CD4-positive, alpha-beta memory T cell (primary cell): ENCODE data around the gene ECE2. TPM values are rescaled to one million over a fixed set of nuclear protein-coding genes. Genes with fewer than 3 reads are reported as not detected.

Source experiments
- CTCF ChIA-PET: fragments of 350-600 bp; sonication (Branson Sonifier 250); formaldehyde crosslinking; loops from one replicate; lab custom pipeline; 2021; ENCODE audit warnings: inconsistent platforms; ENCODE audit not compliant: partially characterized antibody; lab: Charles Lee
- POLR2A ChIA-PET: fragments of 350-600 bp; sonication (Branson Sonifier 250); formaldehyde crosslinking; loops from one replicate; lab custom pipeline; 2021; ENCODE audit not compliant: partially characterized antibody; lab: Charles Lee
- DNase-seq, 5 donors: peaks; one replicate each; pipeline versions ENCODE4 v3.0.0 to v3.0.0-alpha.2; 2020 to 2022; ENCODE audit warnings: mixed read lengths in 1 of 5
- H3K27ac ChIP-seq: one replicate; pipeline ENCODE4 v1.7.0; 2013; ENCODE audit warnings: low read depth, low read length
- H3K27me3 ChIP-seq: 2 replicates; pipeline ENCODE4 v1.7.0; 2013; ENCODE audit warnings: mild to moderate bottlenecking, low read length, moderate library complexity; ENCODE audit not compliant: insufficient read depth
- H3K36me3 ChIP-seq: 2 replicates; pipeline ENCODE4 v1.7.0; 2013; ENCODE audit warnings: mild to moderate bottlenecking, low read length, moderate library complexity; ENCODE audit not compliant: insufficient read depth
- H3K4me1 ChIP-seq: 2 replicates; pipeline ENCODE4 v1.7.0; 2013; ENCODE audit warnings: mild to moderate bottlenecking, low read length, moderate library complexity; ENCODE audit not compliant: insufficient read depth
- H3K4me3 ChIP-seq, 2 donors: one replicate each; pipeline ENCODE4 v1.7.0; 2013; ENCODE audit warnings: low read length in 2 of 2, mild to moderate bottlenecking in 1 of 2
- H3K9me3 ChIP-seq, 2 donors: one replicate each; pipeline ENCODE4 v1.7.0; 2013; ENCODE audit warnings: low read length in 2 of 2, control low read depth in 1 of 2; ENCODE audit not compliant: control insufficient read depth in 1 of 2
- H3K27ac Mint-ChIP-seq, 7 donors: one replicate each; pipeline ENCODE4 v1.8.0; 2020 to 2021; ENCODE audit warnings: mixed read lengths in 7 of 7, mild to moderate bottlenecking in 6 of 7, inconsistent platforms in 3 of 7, moderate library complexity in 3 of 7
- H3K27me3 Mint-ChIP-seq, 2 donors: one replicate each; pipeline ENCODE4 v1.8.0; 2020 to 2021; ENCODE audit warnings: mixed read lengths in 2 of 2
- H3K36me3 Mint-ChIP-seq, 2 donors: one replicate each; pipeline ENCODE4 v1.8.0; 2020 to 2021; ENCODE audit warnings: mixed read lengths in 2 of 2, inconsistent platforms in 1 of 2, mild to moderate bottlenecking in 1 of 2
- H3K4me1 Mint-ChIP-seq, 4 donors: one replicate each; pipeline ENCODE4 v1.8.0; 2020 to 2021; ENCODE audit warnings: mixed read lengths in 4 of 4, mild to moderate bottlenecking in 1 of 4
- H3K4me3 Mint-ChIP-seq, 8 donors: one replicate each; pipeline ENCODE4 v1.8.0; 2020 to 2021; ENCODE audit warnings: mixed read lengths in 8 of 8, mild to moderate bottlenecking in 7 of 8, moderate library complexity in 6 of 8, inconsistent platforms in 3 of 8
- H3K9me3 Mint-ChIP-seq, 8 donors: one replicate each; pipeline ENCODE4 v1.8.0; 2020 to 2021; ENCODE audit warnings: mixed read lengths in 8 of 8, mild to moderate bottlenecking in 5 of 8, inconsistent platforms in 3 of 8, moderate library complexity in 1 of 8
- intact Hi-C: fragments of 100-400 bp; cut with micrococcal nuclease; formaldehyde crosslinking; loops from one replicate; pipeline ENCODE4 v1.15.1; 2023
- polyA plus RNA-seq, 2 donors: library from polyadenylated mRNA; unstranded; fragments of 300-500 nt; fragmentation: Illumina TruSeq; gene quantifications; one replicate each; pipeline ENCODE4 v1.2.3, GENCODE V29; 2021
- total RNA-seq, 2 experiments: library from RNA; stranded (reverse); gene quantifications; one replicate each; pipeline ENCODE4 v1.2.3, GENCODE V29; 2021

The ECE2 gene
- total and polyA plus RNA-seq, 4 experiments from 2014 or later = not detected

DNA sequence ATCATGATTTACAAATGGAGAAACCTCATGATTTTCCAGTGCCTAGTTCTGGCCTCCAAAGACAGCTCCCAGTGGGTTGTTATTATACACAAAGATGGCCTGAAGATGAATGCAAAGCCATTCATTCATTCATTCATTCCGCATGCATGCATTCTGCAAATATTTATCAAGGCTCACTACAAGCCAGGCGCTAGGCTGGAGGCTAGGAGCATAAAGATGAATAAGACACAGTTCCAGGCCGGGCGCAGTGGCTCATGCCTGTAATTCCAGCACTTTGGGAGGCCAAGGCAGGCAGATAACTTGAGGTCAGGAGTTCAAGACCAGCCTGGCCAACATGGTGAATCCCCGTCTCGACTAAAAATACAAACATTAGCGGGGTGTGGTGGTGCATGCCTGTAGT lies 20.8 kb downstream of the ECE2 start:
- H3K9me3 ChIP-seq = no peaks in the 10 kb centered on the region
- Mint-ChIP-seq H3K27me3 (no peaks in the 10 kb centered on the region), H3K4me3 (peak overlapping the region in 4 of 8 donors; percentile 17 to 57 (median 50)), H3K36me3 (peaks cover 9 to 14% of the 10 kb centered on the region in 2 donors), H3K9me3 (peaks cover 0 to 1% (median 0%) of the 10 kb centered on the region in 8 donors), H3K4me1 (peaks cover 12 to 32% (median 20%) of the 10 kb centered on the region in 4 donors), H3K27ac (peak overlapping the region in 1 of 7 donors; percentile 27)
- ChIA-PET POLR2A (interaction anchor here (0.9 kb wide), 1 partner anchor 19 kb away, joined by 4 read pairs; no protein-coding TSS in a partner anchor), CTCF (interaction anchor here (0.6 to 1.3 kb wide), 2 partner anchors 10 to 47 kb away, joined by 3 to 4 read pairs; partner anchors contain the start of gene EEF1AKMT4)
- no peak for DNase-seq
- H3K27ac ChIP-seq = no peak overlapping the region
- intact Hi-C loops = loop anchor here (5.0 kb wide), 1 partner anchor 414 kb away; the partner anchor contains the start of gene PARL
- H3K27me3 ChIP-seq = no peaks in the 10 kb centered on the region
- H3K4me3 ChIP-seq = no peak overlapping the region
- peaks cover 14% of the 10 kb centered on the region for H3K4me1 ChIP-seq
- peaks cover 12% of the 10 kb centered on the region for H3K36me3 ChIP-seq

- H3K4me3 Mint-ChIP-seq = peak within 1 kb of the TSS; percentile 88 to 96 (median 94)
- no peaks in the 10 kb centered on the region for H3K27me3 ChIP-seq
- H3K36me3 ChIP-seq = peaks cover 36% of the 10 kb centered on the region
- peak; percentile 96 to 97 (median 96) for DNase-seq
- H3K36me3 Mint-ChIP-seq = peaks cover 28 to 37% of the 10 kb centered on the region in 2 donors
- peaks cover 0 to 1% (median 0%) of the 10 kb centered on the region in 8 donors for H3K9me3 Mint-ChIP-seq
- H3K27ac Mint-ChIP-seq = peak within 1 kb of the TSS; percentile 90 to 95 (median 94)
- no peaks in the 10 kb centered on the region for H3K27me3 Mint-ChIP-seq
- ChIA-PET CTCF (interaction anchor here (1.1 to 1.9 kb wide), 2 partner anchors 49 to 52 kb away, joined by 3 to 7 read pairs; partner anchors contain the start of gene EEF1AKMT4), POLR2A (interaction anchor here (1.1 to 2.0 kb wide), 5 partner anchors 17 to 143 kb away, joined by 3 to 13 read pairs (median 4); partner anchors contain the start of genes ABCF3, AP2M1 and DVL3)
- peaks cover 14% of the 10 kb centered on the region for H3K4me1 ChIP-seq
- H3K27ac ChIP-seq = peak within 1 kb of the TSS; percentile 73
- peaks cover 14 to 35% (median 21%) of the 10 kb centered on the region in 4 donors for H3K4me1 Mint-ChIP-seq
- intact Hi-C loops = loop anchor here (1.0 to 5.0 kb wide), 10 partner anchors 15 to 417 kb away; partner anchors contain the start of genes ABCC5, ABCF3, AP2M1 and CAMK2N2
- peak within 1 kb of the TSS; percentile 68 to 85 for H3K4me3 ChIP-seq
- no peaks in the 10 kb centered on the region for H3K9me3 ChIP-seq
Observed at GRCh38 chr3:184298759-184299487, 23.1 kb downstream of the ECE2 start, which contains the start of gene PSMD2. PSMD2 (plus strand) TSS chr3:184299241; CDS start chr3:184299267, 26 bp downstream.

DNA sequence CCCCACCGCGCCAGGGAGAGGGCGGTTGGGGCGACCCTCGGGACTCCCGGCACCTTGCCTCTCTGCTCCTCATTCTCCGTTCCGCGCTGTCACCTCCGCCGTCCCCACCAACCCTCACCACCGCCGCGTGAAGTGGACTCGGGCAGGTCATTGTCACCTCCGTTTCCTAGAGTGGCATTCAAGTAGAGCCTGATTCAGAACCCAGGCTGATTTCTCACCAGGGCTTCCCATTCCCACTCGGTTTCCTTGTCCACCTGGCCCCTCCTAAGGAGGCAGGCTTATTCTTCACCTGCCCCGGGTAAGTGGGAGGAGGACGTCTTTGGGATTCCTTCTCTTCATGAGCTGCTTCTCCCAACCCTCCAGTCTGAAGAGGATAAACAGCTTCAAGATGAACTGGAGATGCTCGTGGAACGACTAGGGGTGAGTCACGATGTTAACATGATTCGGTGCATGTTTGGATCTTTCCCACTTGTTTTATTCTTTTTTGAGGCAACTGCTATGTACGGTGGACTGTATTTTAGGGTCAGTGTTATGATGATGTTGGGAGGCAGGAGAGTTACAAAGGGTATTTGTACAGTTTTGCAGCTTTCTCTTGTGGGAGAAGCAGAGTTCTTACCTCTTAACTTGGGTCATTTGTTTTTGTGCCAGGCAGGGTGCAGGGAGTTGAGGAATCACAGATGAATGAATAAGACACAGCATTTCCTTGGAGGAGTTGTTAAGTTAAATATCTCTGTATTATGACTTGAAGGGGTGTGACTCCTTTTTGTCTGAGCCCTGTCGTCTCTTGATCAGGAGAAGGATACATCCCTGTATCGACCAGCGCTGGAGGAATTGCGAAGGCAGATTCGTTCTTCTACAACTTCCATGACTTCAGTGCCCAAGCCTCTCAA lies 23.9 kb downstream of the ECE2 start:
- Mint-ChIP-seq H3K27ac (peak overlapping the region; percentile 89 to 95 (median 93)), H3K9me3 (peaks cover 0 to 1% (median 0%) of the 10 kb centered on the region in 8 donors), H3K4me1 (peaks cover 14 to 35% (median 22%) of the 10 kb centered on the region in 4 donors), H3K36me3 (peaks cover 34 to 45% of the 10 kb centered on the region in 2 donors), H3K27me3 (no peaks in the 10 kb centered on the region), H3K4me3 (peak overlapping the region; percentile 88 to 96 (median 94))
- intact Hi-C loops = loop anchor here (1.0 to 5.0 kb wide), 10 partner anchors 15 to 417 kb away; partner anchors contain the start of genes ABCC5, ABCF3, AP2M1 and CAMK2N2
- peaks cover 44% of the 10 kb centered on the region for H3K36me3 ChIP-seq
- H3K4me1 ChIP-seq = peaks cover 14% of the 10 kb centered on the region
- H3K9me3 ChIP-seq = no peaks in the 10 kb centered on the region
- ChIA-PET POLR2A (interaction anchor here (1.1 to 2.0 kb wide), 4 partner anchors 16 to 144 kb away, joined by 3 to 13 read pairs (median 6); partner anchors contain the start of genes AP2M1 and DVL3), CTCF (no interaction called here)
- no peak for DNase-seq
- H3K27me3 ChIP-seq = no peaks in the 10 kb centered on the region
- H3K27ac ChIP-seq = peak overlapping the region; percentile 73
- peak overlapping the region; percentile 68 to 85 for H3K4me3 ChIP-seq

DNA sequence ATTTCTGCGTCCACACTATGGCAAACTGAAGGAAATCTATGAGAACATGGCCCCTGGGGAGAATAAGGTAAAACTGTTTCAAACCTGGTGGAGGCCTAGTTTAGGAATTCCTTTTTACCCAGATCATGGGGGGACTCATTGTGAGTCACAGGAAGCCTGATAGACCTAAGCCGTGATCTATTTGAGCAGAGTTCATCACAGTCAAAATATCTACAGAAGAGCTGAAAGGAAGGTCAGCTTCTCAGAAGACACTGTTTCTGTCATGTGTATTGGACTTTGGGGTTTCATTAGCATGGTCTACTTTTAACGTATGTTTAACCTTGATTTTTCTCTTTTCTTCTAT lies 24.5 kb downstream of the ECE2 start:
- peak overlapping the region in 5 of 7 donors; percentile 36 to 90 (median 47) for H3K27ac Mint-ChIP-seq
- H3K4me3 ChIP-seq = peak overlapping the region in 1 of 2 donors; percentile 85
- intact Hi-C loops = no loop called here
- H3K36me3 ChIP-seq = peaks cover 48% of the 10 kb centered on the region
- H3K4me3 Mint-ChIP-seq = peak overlapping the region; percentile 88 to 96 (median 94)
- H3K27me3 Mint-ChIP-seq = no peaks in the 10 kb centered on the region
- no peak for DNase-seq
- no peaks in the 10 kb centered on the region for H3K9me3 ChIP-seq
- ChIA-PET CTCF (interaction anchor here (1.4 kb wide), 1 partner anchor 50 kb away, joined by 3 read pairs; no protein-coding TSS in a partner anchor), POLR2A (interaction anchor here (1.8 to 2.0 kb wide), 2 partner anchors 15 to 126 kb away, joined by 8 to 13 read pairs; partner anchors contain the start of gene AP2M1)
- peaks cover 14 to 35% (median 22%) of the 10 kb centered on the region in 4 donors for H3K4me1 Mint-ChIP-seq
- peaks cover 0 to 1% (median 0%) of the 10 kb centered on the region in 8 donors for H3K9me3 Mint-ChIP-seq
- peaks cover 14% of the 10 kb centered on the region for H3K4me1 ChIP-seq
- no peaks in the 10 kb centered on the region for H3K27me3 ChIP-seq
- H3K27ac ChIP-seq = no peak overlapping the region
- H3K36me3 Mint-ChIP-seq = peaks cover 36 to 49% of the 10 kb centered on the region in 2 donors

- no peak overlapping the region for H3K27ac ChIP-seq
- ChIA-PET POLR2A (no interaction called here), CTCF (interaction anchor here (0.7 to 1.1 kb wide), 2 partner anchors 208 to 1638 kb away, joined by 3 to 4 read pairs; no protein-coding TSS in a partner anchor)
- intact Hi-C loops = no loop called here
- peaks cover 3% of the 10 kb centered on the region for H3K4me1 ChIP-seq
- no peaks in the 10 kb centered on the region for H3K27me3 ChIP-seq
- H3K4me1 Mint-ChIP-seq = peaks cover 4 to 15% (median 6%) of the 10 kb centered on the region in 4 donors
- no peak for DNase-seq
- no peak overlapping the region for H3K4me3 ChIP-seq
- peaks cover 68 to 78% of the 10 kb centered on the region in 2 donors for H3K36me3 Mint-ChIP-seq
- H3K27ac Mint-ChIP-seq = peak overlapping the region in 3 of 7 donors; percentile 14 to 57 (median 29)
- H3K9me3 ChIP-seq = no peaks in the 10 kb centered on the region
- H3K9me3 Mint-ChIP-seq = no peaks in the 10 kb centered on the region
- no peaks in the 10 kb centered on the region for H3K27me3 Mint-ChIP-seq
- no peak overlapping the region for H3K4me3 Mint-ChIP-seq
- H3K36me3 ChIP-seq = peaks cover 73% of the 10 kb centered on the region
Observed at GRCh38 chr3:184305577-184305976, 29.8 kb downstream of the ECE2 start.

DNA sequence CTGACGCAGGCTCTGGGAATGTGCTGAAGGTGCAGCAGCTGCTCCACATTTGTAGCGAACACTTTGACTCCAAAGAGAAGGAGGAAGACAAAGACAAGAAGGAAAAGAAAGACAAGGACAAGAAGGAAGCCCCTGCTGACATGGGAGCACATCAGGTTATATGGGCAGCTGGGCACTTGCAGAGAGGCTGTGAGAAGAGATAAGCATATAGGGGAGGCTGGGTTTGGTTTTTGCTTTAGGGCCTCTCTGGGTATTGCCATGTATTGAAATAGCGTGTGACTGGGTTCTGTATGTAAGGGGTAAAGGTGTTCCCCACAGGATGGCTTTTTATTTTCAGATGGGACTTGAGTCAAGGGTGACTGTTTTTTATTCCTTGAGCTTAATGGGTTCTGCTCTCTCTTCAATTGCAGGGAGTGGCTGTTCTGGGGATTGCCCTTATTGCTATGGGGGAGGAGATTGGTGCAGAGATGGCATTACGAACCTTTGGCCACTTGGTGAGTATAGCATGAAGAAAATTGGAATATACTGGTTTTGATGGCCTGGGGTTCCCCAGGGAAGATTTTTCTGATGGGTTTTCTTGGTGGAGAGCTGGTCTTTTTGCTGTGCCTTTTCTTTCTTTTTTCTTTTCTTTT lies 30.6 kb downstream of the ECE2 start:
- intact Hi-C loops = no loop called here
- no peak overlapping the region for H3K27ac ChIP-seq
- no peaks in the 10 kb centered on the region for H3K27me3 ChIP-seq
- H3K36me3 ChIP-seq = peaks cover 67% of the 10 kb centered on the region
- Mint-ChIP-seq H3K4me1 (peaks cover 0 to 11% (median 5%) of the 10 kb centered on the region in 4 donors), H3K36me3 (peaks cover 65 to 75% of the 10 kb centered on the region in 2 donors), H3K4me3 (no peak overlapping the region), H3K9me3 (no peaks in the 10 kb centered on the region), H3K27me3 (no peaks in the 10 kb centered on the region), H3K27ac (peak overlapping the region in 3 of 7 donors; percentile 7 to 57 (median 40))
- H3K9me3 ChIP-seq = no peaks in the 10 kb centered on the region
- POLR2A ChIA-PET = no interaction called here
- H3K4me3 ChIP-seq = no peak overlapping the region
- no peak for DNase-seq
- CTCF ChIA-PET = interaction anchor here (1.1 kb wide), 1 partner anchor 207 kb away, joined by 4 read pairs; no protein-coding TSS in a partner anchor
- H3K4me1 ChIP-seq = no peaks in the 10 kb centered on the region
